K562 (cell line): ENCODE measurements around the gene CD163.

Source experiments
- EP300 ChIP-seq: IDR thresholded peaks from 2 replicates; pipeline ENCODE4 v1.6.1; 2012; ENCODE audit warnings: low read length, improper control_type of control experiment
- FOS ChIP-seq: IDR thresholded peaks from 3 replicates; pipeline ENCODE4 v1.6.1; 2011; ENCODE audit not compliant: insufficient read length; ENCODE audit errors: extremely low read depth
- GABPB2 ChIP-seq: fragments of 250-450 bp; sonication (Bioruptor Pico); conservative IDR thresholded peaks from 2 replicates; pipeline ENCODE4 v1.5.1; 2021; ENCODE audit warnings: mild to moderate bottlenecking
- MAFK ChIP-seq: IDR thresholded peaks from 2 replicates; pipeline ENCODE4 v1.6.1; 2011; ENCODE audit warnings: low read length, improper control_type of control experiment
- RAD21 ChIP-seq, 2 experiments: fragments of 250-450 bp in 1 of 2; fragments of 450-650 bp in 1 of 2; sonication (Bioruptor Pico) in 1 of 2; formaldehyde crosslinking in 1 of 2; IDR thresholded peaks in 1 of 2; conservative IDR thresholded peaks in 1 of 2; 2 replicates each; pipeline versions ENCODE4 v1.4.0 to v1.8.0; 2020 to 2022; ENCODE audit warnings: mild to moderate bottlenecking in 2 of 2, moderate library complexity in 1 of 2
- SMC3 ChIP-seq: conservative IDR thresholded peaks from 2 replicates; pipeline ENCODE4 v1.6.1; 2011; ENCODE audit warnings: low read depth, low read length, improper control_type of control experiment; ENCODE audit not compliant: insufficient read depth
- TAF1 ChIP-seq: IDR thresholded peaks from 2 replicates; pipeline ENCODE4 v1.6.1; 2011; ENCODE audit warnings: mild to moderate bottlenecking, low read length, moderate library complexity; ENCODE audit not compliant: insufficient read depth, control insufficient read depth, severe bottlenecking; ENCODE audit errors: extremely low read depth
- ZNF717 ChIP-seq: fragments of 250-450 bp; sonication (Bioruptor Pico); IDR thresholded peaks from 2 replicates; pipeline ENCODE4 v1.5.0; 2021
- TF ChIP-seq, protein P1 (sequence below), 3 experiments: IDR thresholded peaks in 2 of 3; conservative IDR thresholded peaks in 1 of 3; 2 replicates each; pipeline ENCODE4 v1.5.1; 2011 to 2012; ENCODE audit warnings: low read length in 3 of 3, mild to moderate bottlenecking in 3 of 3, control low read depth in 2 of 3, improper control_type of control experiment in 1 of 3, inconsistent platforms in 1 of 3, low read depth in 1 of 3, mixed read lengths in 1 of 3, moderate library complexity in 1 of 3; ENCODE audit not compliant: insufficient read depth in 2 of 3

DNA sequence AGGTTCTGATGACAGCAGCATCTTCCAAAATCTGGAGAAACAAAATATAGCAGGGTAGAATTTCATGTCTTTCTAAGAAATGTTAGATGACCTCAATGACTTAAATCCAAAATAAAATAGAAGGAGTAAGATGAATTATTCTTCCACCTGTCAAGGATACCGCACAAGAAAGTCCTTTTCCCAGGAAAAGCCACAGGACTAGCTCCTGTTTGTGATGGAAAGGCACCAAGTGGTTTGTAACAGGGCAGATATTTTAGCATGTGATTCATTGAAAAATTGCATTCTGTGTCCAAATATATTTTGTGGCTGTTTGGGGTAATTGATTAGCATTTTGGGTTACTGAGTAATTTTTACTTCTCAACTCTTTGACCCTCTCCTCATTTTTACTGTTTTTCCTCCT, 62.4 kb downstream of the CD163 start:
- TF ChIP-seq ZNF717 (CRISPR knock-in tag), result no peak
- no peak for TF ChIP-seq EP300
- no peak for TF ChIP-seq FOS
- TF ChIP-seq, protein P1, sequence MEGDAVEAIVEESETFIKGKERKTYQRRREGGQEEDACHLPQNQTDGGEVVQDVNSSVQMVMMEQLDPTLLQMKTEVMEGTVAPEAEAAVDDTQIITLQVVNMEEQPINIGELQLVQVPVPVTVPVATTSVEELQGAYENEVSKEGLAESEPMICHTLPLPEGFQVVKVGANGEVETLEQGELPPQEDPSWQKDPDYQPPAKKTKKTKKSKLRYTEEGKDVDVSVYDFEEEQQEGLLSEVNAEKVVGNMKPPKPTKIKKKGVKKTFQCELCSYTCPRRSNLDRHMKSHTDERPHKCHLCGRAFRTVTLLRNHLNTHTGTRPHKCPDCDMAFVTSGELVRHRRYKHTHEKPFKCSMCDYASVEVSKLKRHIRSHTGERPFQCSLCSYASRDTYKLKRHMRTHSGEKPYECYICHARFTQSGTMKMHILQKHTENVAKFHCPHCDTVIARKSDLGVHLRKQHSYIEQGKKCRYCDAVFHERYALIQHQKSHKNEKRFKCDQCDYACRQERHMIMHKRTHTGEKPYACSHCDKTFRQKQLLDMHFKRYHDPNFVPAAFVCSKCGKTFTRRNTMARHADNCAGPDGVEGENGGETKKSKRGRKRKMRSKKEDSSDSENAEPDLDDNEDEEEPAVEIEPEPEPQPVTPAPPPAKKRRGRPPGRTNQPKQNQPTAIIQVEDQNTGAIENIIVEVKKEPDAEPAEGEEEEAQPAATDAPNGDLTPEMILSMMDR (IDR thresholded peaks at IDR 0.05 in 2 of 3, conservative IDR thresholded peaks at IDR 0.05 in 1 of 3; ENCODE audit: insufficient read depth in 2 of 3, low read depth in 1 of 3, low read length in 3 of 3), result no peak
- no peak for TF ChIP-seq RAD21 (CRISPR knock-in tag; conservative IDR thresholded peaks at IDR 0.05 in 1 of 2, IDR thresholded peaks at IDR 0.05 in 1 of 2)
- TF ChIP-seq GABPB2, result no peak
- TF ChIP-seq TAF1, result no peak
- TF ChIP-seq SMC3, result no peak
- TF ChIP-seq MAFK, result no peak
